Adrenal gland (tissue), 12 donors: ENCODE results near the gene EMC8. TPM values are rescaled to one million over a fixed set of nuclear protein-coding genes. Genes with fewer than 3 reads are reported as not detected.

ENCODE experiments used
- DNase-seq, 7 donors: peaks; one replicate each; pipeline ENCODE4 v3.0.0-alpha.2; 2019 to 2020
- H3K27ac ChIP-seq, 5 donors: fragments of 200-600 bp; sonication (generic) in 4 of 5; 1 replicate in 3 of 5; 2 replicates in 2 of 5; pipeline versions ENCODE4 v1.5.1 to v1.8.0; 2016 to 2020; ENCODE audit warnings: mild to moderate bottlenecking in 1 of 5
- H3K27me3 ChIP-seq: fragments of 200-600 bp; 2 replicates; pipeline ENCODE4 v1.8.0; 2021
- H3K36me3 ChIP-seq, 2 donors: fragments of 200-600 bp; replicated peaks in 1 of 2; 1 replicate in 1 of 2; 2 replicates in 1 of 2; pipeline versions ENCODE4 v1.5.1 to v1.8.0; 2018 to 2022
- H3K4me1 ChIP-seq, 2 donors: fragments of 200-600 bp; replicated peaks in 1 of 2; 1 replicate in 1 of 2; 2 replicates in 1 of 2; pipeline versions ENCODE4 v1.5.1 to v1.8.0; 2018 to 2021
- H3K4me3 ChIP-seq, 4 donors: fragments of 200-600 bp; sonication (generic) in 3 of 4; one replicate each; pipeline ENCODE4 v1.5.1; 2016 to 2018
- H3K9me3 ChIP-seq, 3 donors: fragments of 200-600 bp; sonication (generic) in 1 of 3; replicated peaks in 1 of 3; 1 replicate in 2 of 3; 2 replicates in 1 of 3; pipeline versions ENCODE4 v1.5.1 to v1.8.0; 2016 to 2021
- POLR2A ChIP-seq, 2 donors: fragments of 450-650 bp; IDR thresholded peaks; one replicate each; pipeline ENCODE4 v1.6.1; 2017; ENCODE audit warnings: antibody characterized with exemption in 2 of 2, mild to moderate bottlenecking in 2 of 2, moderate library complexity in 1 of 2
- WGBS, 4 donors: extraction: QIAGEN DNeasy Blood & Tissue Kit in 2 of 4; methylation state at CpG; one replicate each; pipeline versions ENCODE4 v1.1.5 to v1.1.7; 2013 to 2017; 5-methylcytosine and 5-hydroxymethylcytosine counted together
- intact Hi-C, 2 donors: fragments of 100-400 bp; cut with DNase I; formaldehyde crosslinking; loops; one replicate each; pipeline versions ENCODE4 v1.14.1 to v1.15.0; 2022 to 2023
- polyA plus RNA-seq, 3 donors: library from polyadenylated mRNA; stranded (reverse); fragments of 200-250 nt in 2 of 3; fragments of 350-450 nt in 1 of 3; fragmentation: Illumina TruSeq in 1 of 3; extraction: RNeasy Lipid Tissue Mini Kit (QIAGEN cat#74804) in 1 of 3; gene quantifications; one replicate each; pipeline ENCODE4 v1.2.3, GENCODE V29; 2013 to 2014
- total RNA-seq, 9 donors: library from RNA; depleted of rRNA in 4 of 9; stranded (reverse); fragments of >200 nt in 4 of 9; fragments of 120-200 nt in 1 of 9; fragmentation: NEBNext Ultra II Directional in 1 of 9; extraction: Animal tissue kit (Norgen Biotek cat#: 25700) in 1 of 9; gene quantifications; one replicate each; pipeline versions ENCODE4 v1.1.0 to v1.2.4, GENCODE V29; 2013 to 2023
- TF ChIP-seq, protein P1 (sequence below), 6 experiments: fragments of 450-650 bp in 4 of 6; fragments of 200-600 bp in 2 of 6; sonication (generic) in 1 of 6; IDR thresholded peaks; 1 replicate in 5 of 6; 2 replicates in 1 of 6; pipeline versions ENCODE4 v1.5.1 to v1.8.0; 2016 to 2021; ENCODE audit warnings: antibody characterized with exemption in 6 of 6, mild to moderate bottlenecking in 2 of 6, moderate library complexity in 1 of 6
- donor health status: healthy with polysubstance abuse.
- donor health status: Bipolar disorder and iron deficiency.
- donor health status: DM: yes; HTN: yes; CAD: no.
- donor health status: DM: no; HTN: no; CAD: no.
- donor health status: DM: no; HTN: no; CAD: no.
- donor health status: DM: yes; HTN: yes; CAD: no.

EMC8 gene
- total and polyA plus RNA-seq, 12 donors, result 10.7 to 53.8 (median 24.1) TPM

DNA sequence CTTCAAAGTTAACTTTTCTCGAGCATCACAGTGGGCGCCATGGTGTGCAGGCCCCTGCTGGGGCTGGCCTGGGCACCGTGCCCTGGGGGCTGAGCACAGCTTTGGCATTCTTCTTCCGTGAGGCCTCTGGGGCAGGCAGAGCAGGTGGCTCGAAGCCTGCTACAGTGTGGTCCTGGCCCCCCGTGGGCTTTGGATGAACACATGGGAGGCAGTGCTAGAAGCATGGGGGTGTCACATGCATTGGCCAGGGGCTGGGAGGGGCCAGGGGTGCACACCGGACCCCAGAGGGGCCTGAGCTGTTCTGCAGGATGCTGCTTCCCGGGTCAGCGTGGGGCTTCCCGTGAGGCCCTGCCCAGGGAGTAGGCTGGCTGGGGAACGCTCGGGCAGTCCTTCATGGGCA lies 36.4 kb downstream of the EMC8 start:
- Histone ChIP-seq H3K9me3 (no peaks in the 10 kb centered on the region), H3K36me3 (no peaks in the 10 kb centered on the region), H3K27ac (no peak overlapping the region), H3K4me3 (no peak overlapping the region), H3K27me3 (peaks cover 6% of the 10 kb centered on the region), H3K4me1 (no peaks in the 10 kb centered on the region)
- no peak for TF ChIP-seq POLR2A (IDR thresholded peaks at IDR 0.05)
- TF ChIP-seq, protein P1, sequence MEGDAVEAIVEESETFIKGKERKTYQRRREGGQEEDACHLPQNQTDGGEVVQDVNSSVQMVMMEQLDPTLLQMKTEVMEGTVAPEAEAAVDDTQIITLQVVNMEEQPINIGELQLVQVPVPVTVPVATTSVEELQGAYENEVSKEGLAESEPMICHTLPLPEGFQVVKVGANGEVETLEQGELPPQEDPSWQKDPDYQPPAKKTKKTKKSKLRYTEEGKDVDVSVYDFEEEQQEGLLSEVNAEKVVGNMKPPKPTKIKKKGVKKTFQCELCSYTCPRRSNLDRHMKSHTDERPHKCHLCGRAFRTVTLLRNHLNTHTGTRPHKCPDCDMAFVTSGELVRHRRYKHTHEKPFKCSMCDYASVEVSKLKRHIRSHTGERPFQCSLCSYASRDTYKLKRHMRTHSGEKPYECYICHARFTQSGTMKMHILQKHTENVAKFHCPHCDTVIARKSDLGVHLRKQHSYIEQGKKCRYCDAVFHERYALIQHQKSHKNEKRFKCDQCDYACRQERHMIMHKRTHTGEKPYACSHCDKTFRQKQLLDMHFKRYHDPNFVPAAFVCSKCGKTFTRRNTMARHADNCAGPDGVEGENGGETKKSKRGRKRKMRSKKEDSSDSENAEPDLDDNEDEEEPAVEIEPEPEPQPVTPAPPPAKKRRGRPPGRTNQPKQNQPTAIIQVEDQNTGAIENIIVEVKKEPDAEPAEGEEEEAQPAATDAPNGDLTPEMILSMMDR (IDR thresholded peaks at IDR 0.05), result no peak
- WGBS, 4 donors, result 80 to 91% (median 81%) methylated on average over 7 to 12 of the region's 12 CpGs; no CpG with 5 or more reads in 1 of the 4 donors
- intact Hi-C loops, result no loop called here
- DNase-seq, result no peak

DNA sequence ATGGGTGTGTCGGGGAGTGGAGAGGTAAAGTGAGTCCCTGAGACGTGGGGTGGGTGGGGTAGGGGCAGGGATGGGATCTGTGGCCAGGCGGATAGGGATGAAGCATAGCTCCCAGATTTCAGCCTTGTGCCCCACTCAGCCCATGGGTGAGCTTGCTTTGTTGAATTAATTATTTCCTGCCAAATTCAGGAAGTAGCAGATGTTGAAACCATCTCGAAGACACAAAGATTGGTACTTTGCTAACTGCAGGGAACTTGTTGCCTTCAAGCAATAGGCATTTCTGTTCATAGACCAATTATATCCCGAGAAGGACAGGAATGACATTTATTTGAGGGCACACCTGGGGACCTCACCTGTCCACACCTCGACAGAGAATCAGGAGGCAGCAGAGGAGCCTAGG lies 37.5 kb downstream of the EMC8 start:
- Histone ChIP-seq H3K36me3 (no peaks in the 10 kb centered on the region), H3K27ac (no peak overlapping the region), H3K9me3 (no peaks in the 10 kb centered on the region), H3K27me3 (peaks cover 6% of the 10 kb centered on the region), H3K4me1 (no peaks in the 10 kb centered on the region), H3K4me3 (no peak overlapping the region)
- 53 to 76% (median 67%) methylated on average over 6 of the region's 6 CpGs for WGBS, 4 donors
- DNase-seq, result no peak
- TF ChIP-seq POLR2A (IDR thresholded peaks at IDR 0.05), result no peak
- TF ChIP-seq, protein P1 (IDR thresholded peaks at IDR 0.05), result no peak
- intact Hi-C loops, result no loop called here

DNA sequence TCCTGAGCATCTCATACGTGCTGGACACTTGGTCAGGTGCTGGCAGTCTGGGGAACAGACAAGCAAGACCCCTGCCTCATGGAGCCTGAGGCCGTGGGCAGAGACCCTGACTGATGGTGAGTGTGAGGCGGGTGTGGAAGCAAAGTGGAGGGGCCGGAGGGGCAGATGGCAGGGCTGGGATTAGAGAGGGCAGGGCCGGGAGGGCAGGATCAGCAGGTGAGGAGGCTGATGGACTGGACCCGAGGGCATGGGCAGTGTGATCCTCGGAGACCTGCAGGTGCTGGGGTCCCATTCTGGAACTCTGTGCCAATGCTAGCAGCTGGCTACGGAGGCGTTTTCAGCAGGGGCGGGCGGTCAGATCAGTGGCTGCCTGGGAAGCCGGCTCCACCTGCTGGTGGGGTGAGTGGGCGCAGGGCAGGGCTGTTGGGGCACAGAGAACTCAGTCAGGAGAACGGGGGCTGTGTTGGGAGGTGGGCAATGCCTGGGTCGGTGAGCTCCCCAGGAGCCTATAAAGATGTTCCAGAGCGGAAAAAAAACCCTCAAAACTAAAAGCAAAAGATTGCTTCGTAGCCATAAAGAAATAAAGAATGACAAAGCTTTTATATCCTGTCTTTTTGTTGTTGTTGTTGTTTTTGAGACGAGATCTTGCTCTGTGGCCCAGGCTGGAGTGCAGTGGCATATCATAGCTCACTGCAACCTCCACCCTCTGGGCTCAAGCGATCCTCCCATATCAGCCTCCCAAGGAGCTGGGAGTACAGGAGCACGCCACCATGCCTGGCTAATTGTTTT lies 39.5 kb downstream of the EMC8 start:
- Histone ChIP-seq H3K4me3 (no peak overlapping the region), H3K4me1 (no peaks in the 10 kb centered on the region), H3K27me3 (peaks cover 6% of the 10 kb centered on the region), H3K27ac (no peak overlapping the region), H3K36me3 (no peaks in the 10 kb centered on the region), H3K9me3 (no peaks in the 10 kb centered on the region)
- DNase-seq, result peak in 1 of 7 donors; percentile 28
- 56 to 58% (median 56%) methylated on average over 16 to 20 of the region's 20 CpGs for WGBS, 4 donors
- intact Hi-C loops, result no loop called here
- TF ChIP-seq, protein P1 (IDR thresholded peaks at IDR 0.05), result peak in 3 of 6 experiments; percentile 9 to 34 (median 13)
- no peak for TF ChIP-seq POLR2A (IDR thresholded peaks at IDR 0.05)

DNA sequence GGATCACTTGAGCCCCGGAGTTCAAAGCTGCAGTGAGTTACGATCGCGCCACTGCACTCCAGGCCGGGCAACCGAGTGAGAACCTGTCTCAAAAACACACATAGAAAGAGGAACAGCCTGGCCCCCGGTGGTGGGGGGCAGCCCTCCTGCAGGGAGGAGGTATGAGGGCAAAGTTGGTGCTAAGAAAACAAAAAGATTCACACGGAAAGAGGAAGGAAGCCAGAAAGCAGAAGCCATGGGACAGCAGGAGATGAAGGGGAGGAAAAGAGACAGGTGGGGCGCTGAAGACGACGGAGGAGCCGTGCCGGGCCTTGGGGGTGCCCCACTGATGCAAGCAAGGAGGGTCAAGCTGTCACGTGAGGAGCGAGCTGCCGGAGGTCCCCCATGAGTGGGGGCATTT lies 40.2 kb downstream of the EMC8 start:
- H3K9me3 ChIP-seq, result no peaks in the 10 kb centered on the region
- no peak overlapping the region for H3K4me3 ChIP-seq
- no peaks in the 10 kb centered on the region for H3K36me3 ChIP-seq
- no peaks in the 10 kb centered on the region for H3K4me1 ChIP-seq
- H3K27ac ChIP-seq, result no peak overlapping the region
- TF ChIP-seq, protein P1 (IDR thresholded peaks at IDR 0.05), result no peak
- no peak for TF ChIP-seq POLR2A (IDR thresholded peaks at IDR 0.05)
- intact Hi-C loops, result no loop called here
- H3K27me3 ChIP-seq, result peaks cover 6% of the 10 kb centered on the region
- WGBS, 4 donors, result 30 to 50% (median 35%) methylated on average over 16 of the region's 16 CpGs
- DNase-seq, result no peak
